ENCODE measurements around the gene JAKMIP2. TPM values are rescaled to one million over a fixed set of nuclear protein-coding genes. Genes with fewer than 3 reads are reported as not detected.

Gene JAKMIP2
- total RNA-seq, 1 experiment from 2014 or later: not detected

- TF ChIP-seq CEBPB (IDR thresholded peaks at IDR 0.05; ENCODE audit: low read depth) (no peak), TCF7L2 (IDR thresholded peaks at IDR 0.05; ENCODE audit: borderline replicate concordance, extremely low read depth, insufficient read depth, insufficient read length) (no peak), ZNF274 (IDR thresholded peaks at IDR 0.05; ENCODE audit: low read depth, low read length) (no peak), FOSL1 (IDR thresholded peaks at IDR 0.05; ENCODE audit: low read depth) (no peak), REST (IDR thresholded peaks at IDR 0.05; ENCODE audit: low read depth) (no peak), EZH2 (IDR thresholded peaks at IDR 0.05) (no peak), YY1 (IDR thresholded peaks at IDR 0.05; ENCODE audit: extremely low read depth, insufficient replicate concordance, low read depth, low read length) (no peak), RAD21 (IDR thresholded peaks at IDR 0.05; ENCODE audit: low read depth) (no peak), EGR1 (IDR thresholded peaks at IDR 0.05; ENCODE audit: low read depth) (no peak), CBX3 (IDR thresholded peaks at IDR 0.05; ENCODE audit: low read depth) (no peak), SRF (IDR thresholded peaks at IDR 0.05; ENCODE audit: low read depth) (no peak), SIN3A (IDR thresholded peaks at IDR 0.05; ENCODE audit: low read depth) (no peak)
- TF ChIP-seq, protein P1, sequence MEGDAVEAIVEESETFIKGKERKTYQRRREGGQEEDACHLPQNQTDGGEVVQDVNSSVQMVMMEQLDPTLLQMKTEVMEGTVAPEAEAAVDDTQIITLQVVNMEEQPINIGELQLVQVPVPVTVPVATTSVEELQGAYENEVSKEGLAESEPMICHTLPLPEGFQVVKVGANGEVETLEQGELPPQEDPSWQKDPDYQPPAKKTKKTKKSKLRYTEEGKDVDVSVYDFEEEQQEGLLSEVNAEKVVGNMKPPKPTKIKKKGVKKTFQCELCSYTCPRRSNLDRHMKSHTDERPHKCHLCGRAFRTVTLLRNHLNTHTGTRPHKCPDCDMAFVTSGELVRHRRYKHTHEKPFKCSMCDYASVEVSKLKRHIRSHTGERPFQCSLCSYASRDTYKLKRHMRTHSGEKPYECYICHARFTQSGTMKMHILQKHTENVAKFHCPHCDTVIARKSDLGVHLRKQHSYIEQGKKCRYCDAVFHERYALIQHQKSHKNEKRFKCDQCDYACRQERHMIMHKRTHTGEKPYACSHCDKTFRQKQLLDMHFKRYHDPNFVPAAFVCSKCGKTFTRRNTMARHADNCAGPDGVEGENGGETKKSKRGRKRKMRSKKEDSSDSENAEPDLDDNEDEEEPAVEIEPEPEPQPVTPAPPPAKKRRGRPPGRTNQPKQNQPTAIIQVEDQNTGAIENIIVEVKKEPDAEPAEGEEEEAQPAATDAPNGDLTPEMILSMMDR (IDR thresholded peaks at IDR 0.05 in 2 of 3, conservative IDR thresholded peaks at IDR 0.05 in 1 of 3; ENCODE audit: borderline replicate concordance in 1 of 3, insufficient read depth in 1 of 3, low read depth in 2 of 3, low read length in 2 of 3): no peak
- no peak overlapping the region for H2AFZ ChIP-seq (ENCODE audit: low read depth, low read length, poor library complexity, severe bottlenecking)
- peaks cover 2% of the 10 kb centered on the region; the same call in 1 of the 2 replicates for H3K27me3 ChIP-seq (ENCODE audit: insufficient read depth, low read length)
- H3K27ac ChIP-seq (ENCODE audit: low read depth, low read length): no peak overlapping the region
- no peak for ATAC-seq
- no peak overlapping the region for H3K9ac ChIP-seq (ENCODE audit: low read length)
- no peak for DNase-seq (ENCODE audit: low read depth, low spot score)
- H3K36me3 ChIP-seq (ENCODE audit: control insufficient read depth in 1 of 2, insufficient read depth in 2 of 2, low read length in 2 of 2): no peaks in the 10 kb centered on the region
- H3K9me2 ChIP-seq (ENCODE audit: insufficient read depth): no peaks in the 10 kb centered on the region
- H3K79me2 ChIP-seq (ENCODE audit: insufficient read depth, low read length): no peaks in the 10 kb centered on the region
- H3K4me2 ChIP-seq (ENCODE audit: low read length): no peak overlapping the region
- BruUV-seq (replicated peaks): no TSS peak
- intact Hi-C loops (cut with micrococcal nuclease): no loop called here
- H3K9me3 ChIP-seq (ENCODE audit: control insufficient read depth in 1 of 2, insufficient read depth in 1 of 2, low read depth in 1 of 2, low read length in 2 of 2): no peaks in the 10 kb centered on the region
- ChIA-PET CTCF (no interaction called here), RAD21 (ENCODE audit: low non-redundant PET in 1 of 2, low total read pairs in 2 of 2, uncharacterized antibody in 2 of 2, unreplicated experiment in 2 of 2) (no interaction called here), POLR2A (no interaction called here)
- H3K4me1 ChIP-seq (ENCODE audit: control insufficient read depth in 1 of 2, insufficient read depth in 2 of 2, low read length in 2 of 2): no peaks in the 10 kb centered on the region
- H3K4me3 ChIP-seq (replicated peaks in 1 of 2; ENCODE audit: low read depth in 1 of 2, low read length in 2 of 2): no peak overlapping the region
- no peaks in the 10 kb centered on the region for H4K20me1 ChIP-seq (ENCODE audit: insufficient read depth)
These were observed 161.5 kb downstream of the JAKMIP2 start for GRCh38 chr5:147621016-147621415.

All from HCT116 (cell line).